ENCODE data around the gene PTPRN2. TPM values are rescaled to one million over a fixed set of nuclear protein-coding genes. Genes with fewer than 3 reads are reported as not detected.

Gene PTPRN2
- total and polyA plus RNA-seq, 7 donors = 3.2 to 7.1 (median 5.5) TPM

- Histone ChIP-seq H3K9me3 (no peaks in the 10 kb centered on the region), H3K4me3 (no peak overlapping the region), H3K4me1 (peaks cover 0 to 1% (median under 1%) of the 10 kb centered on the region in 4 donors), H3K36me3 (no peaks in the 10 kb centered on the region), H3K27ac (no peak overlapping the region), H3K27me3 (peaks cover 0 to 53% (median 4%) of the 10 kb centered on the region in 3 donors)
- TF ChIP-seq POLR2A (IDR thresholded peaks at IDR 0.05) (no peak), POLR2AphosphoS5 (IDR thresholded peaks at IDR 0.05) (no peak), CTCF (IDR thresholded peaks at IDR 0.05) (no peak), EP300 (IDR thresholded peaks at IDR 0.05) (no peak)
- no peak for DNase-seq
- intact Hi-C loops (cut with DNase I) = no loop called here
- WGBS, 2 donors = 89 to 92% methylated on average over 7 of the region's 7 CpGs
Measured at GRCh38 chr7:158103378-158103777, 484.2 kb downstream of the PTPRN2 start.

GRCh38 chr7:158102897-158103296 lies 484.7 kb downstream of the PTPRN2 start:
- intact Hi-C loops (cut with DNase I) = no loop called here
- Histone ChIP-seq H3K27ac (no peak overlapping the region), H3K9me3 (no peaks in the 10 kb centered on the region), H3K36me3 (no peaks in the 10 kb centered on the region), H3K27me3 (peaks cover 0 to 53% (median 9%) of the 10 kb centered on the region in 3 donors), H3K4me3 (no peak overlapping the region), H3K4me1 (peaks cover 0 to 6% (median 5%) of the 10 kb centered on the region in 4 donors)
- TF ChIP-seq EP300 (IDR thresholded peaks at IDR 0.05) (no peak), POLR2AphosphoS5 (IDR thresholded peaks at IDR 0.05) (no peak), CTCF (IDR thresholded peaks at IDR 0.05) (no peak), POLR2A (IDR thresholded peaks at IDR 0.05) (no peak)
- no peak for DNase-seq
- 90 to 91% methylated on average over 9 of the region's 9 CpGs for WGBS, 2 donors

- no peaks in the 10 kb centered on the region for H3K36me3 ChIP-seq
- DNase-seq = no peak
- no peaks in the 10 kb centered on the region for H3K9me3 ChIP-seq
- intact Hi-C loops (cut with DNase I) = no loop called here
- 89 to 90% methylated on average over 14 of the region's 14 CpGs for WGBS, 2 donors
- no peak overlapping the region for H3K4me3 ChIP-seq
- H3K27me3 ChIP-seq = peaks cover 0 to 47% (median 10%) of the 10 kb centered on the region in 3 donors
- no peak overlapping the region for H3K27ac ChIP-seq
- peaks cover 0 to 13% (median 7%) of the 10 kb centered on the region in 4 donors for H3K4me1 ChIP-seq
- TF ChIP-seq EP300 (IDR thresholded peaks at IDR 0.05) (no peak), POLR2A (IDR thresholded peaks at IDR 0.05) (no peak), POLR2AphosphoS5 (IDR thresholded peaks at IDR 0.05) (no peak), CTCF (IDR thresholded peaks at IDR 0.05) (no peak)
Measured at GRCh38 chr7:158101821-158102450, 485.7 kb downstream of the PTPRN2 start.

GRCh38 chr7:158098125-158099030 lies 489.2 kb downstream of the PTPRN2 start:
- peaks cover 0 to 39% (median 10%) of the 10 kb centered on the region in 3 donors for H3K27me3 ChIP-seq
- no peak overlapping the region for H3K4me3 ChIP-seq
- H3K27ac ChIP-seq = no peak overlapping the region
- intact Hi-C loops (cut with DNase I) = no loop called here
- 93% methylated on average over 54 of the region's 54 CpGs for WGBS, 2 donors
- H3K4me1 ChIP-seq = peaks cover 0 to 20% (median 7%) of the 10 kb centered on the region in 4 donors
- H3K9me3 ChIP-seq = no peaks in the 10 kb centered on the region
- DNase-seq = peak; percentile 59
- no peak for TF ChIP-seq POLR2A (IDR thresholded peaks at IDR 0.05)
- TF ChIP-seq CTCF (IDR thresholded peaks at IDR 0.05) = no peak
- TF ChIP-seq POLR2AphosphoS5 (IDR thresholded peaks at IDR 0.05) = no peak
- TF ChIP-seq EP300 (IDR thresholded peaks at IDR 0.05) = no peak
- no peaks in the 10 kb centered on the region for H3K36me3 ChIP-seq

All from sigmoid colon (tissue), 7 donors.